A549 (cell line): ENCODE results near the gene CPOX.

ENCODE experiments used
- POLR2A ChIP-seq: IDR thresholded peaks from 2 replicates; pipeline ENCODE4 v1.6.1; 2012; ENCODE audit warnings: mild to moderate bottlenecking, low read length
- TF ChIP-seq, protein P1 (sequence below): fragments of 200-600 bp; sonication (generic); IDR thresholded peaks from 2 replicates; pipeline ENCODE4 v1.6.1; 2016; ENCODE audit warnings: antibody characterized with exemption, mild to moderate bottlenecking, moderate library complexity

DNA sequence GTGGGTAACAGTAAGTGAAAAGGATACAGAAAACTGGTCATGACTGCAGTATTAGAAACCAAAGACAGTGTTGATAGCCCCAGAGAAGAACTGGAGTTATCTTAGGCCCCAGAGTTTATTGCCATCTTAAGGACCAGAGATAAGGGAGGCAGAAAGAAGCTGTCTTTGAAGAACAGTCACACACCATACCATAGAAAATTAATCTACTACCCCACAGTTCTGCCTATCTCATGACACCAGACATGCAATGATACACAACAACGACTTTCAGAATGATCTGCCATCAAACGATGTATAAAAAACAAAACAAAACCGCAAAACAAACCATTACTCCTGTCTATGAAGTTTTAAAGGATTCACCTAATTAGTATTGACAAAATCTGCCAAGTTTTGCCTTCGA lies 9.6 kb downstream of the CPOX start:
- no peak for TF ChIP-seq POLR2A
- TF ChIP-seq, protein P1, sequence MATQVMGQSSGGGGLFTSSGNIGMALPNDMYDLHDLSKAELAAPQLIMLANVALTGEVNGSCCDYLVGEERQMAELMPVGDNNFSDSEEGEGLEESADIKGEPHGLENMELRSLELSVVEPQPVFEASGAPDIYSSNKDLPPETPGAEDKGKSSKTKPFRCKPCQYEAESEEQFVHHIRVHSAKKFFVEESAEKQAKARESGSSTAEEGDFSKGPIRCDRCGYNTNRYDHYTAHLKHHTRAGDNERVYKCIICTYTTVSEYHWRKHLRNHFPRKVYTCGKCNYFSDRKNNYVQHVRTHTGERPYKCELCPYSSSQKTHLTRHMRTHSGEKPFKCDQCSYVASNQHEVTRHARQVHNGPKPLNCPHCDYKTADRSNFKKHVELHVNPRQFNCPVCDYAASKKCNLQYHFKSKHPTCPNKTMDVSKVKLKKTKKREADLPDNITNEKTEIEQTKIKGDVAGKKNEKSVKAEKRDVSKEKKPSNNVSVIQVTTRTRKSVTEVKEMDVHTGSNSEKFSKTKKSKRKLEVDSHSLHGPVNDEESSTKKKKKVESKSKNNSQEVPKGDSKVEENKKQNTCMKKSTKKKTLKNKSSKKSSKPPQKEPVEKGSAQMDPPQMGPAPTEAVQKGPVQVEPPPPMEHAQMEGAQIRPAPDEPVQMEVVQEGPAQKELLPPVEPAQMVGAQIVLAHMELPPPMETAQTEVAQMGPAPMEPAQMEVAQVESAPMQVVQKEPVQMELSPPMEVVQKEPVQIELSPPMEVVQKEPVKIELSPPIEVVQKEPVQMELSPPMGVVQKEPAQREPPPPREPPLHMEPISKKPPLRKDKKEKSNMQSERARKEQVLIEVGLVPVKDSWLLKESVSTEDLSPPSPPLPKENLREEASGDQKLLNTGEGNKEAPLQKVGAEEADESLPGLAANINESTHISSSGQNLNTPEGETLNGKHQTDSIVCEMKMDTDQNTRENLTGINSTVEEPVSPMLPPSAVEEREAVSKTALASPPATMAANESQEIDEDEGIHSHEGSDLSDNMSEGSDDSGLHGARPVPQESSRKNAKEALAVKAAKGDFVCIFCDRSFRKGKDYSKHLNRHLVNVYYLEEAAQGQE = no peak
